SJSA1 (cell line): ENCODE data around the gene PRR22. TPM values are rescaled to one million over a fixed set of nuclear protein-coding genes. Genes with fewer than 3 reads are reported as not detected.
"Not testable (repeated sequence)": the region's sequence is repeated elsewhere in the genome, so short reads cannot be mapped to it uniquely, and the experiment has no call there.

Experiments
- DNase-seq, 2 experiments: peaks; one replicate each; pipeline ENCODE4 v3.0.0-alpha.2; 2015 to 2020; ENCODE audit warnings: low spot score in 2 of 2, low read depth in 1 of 2
- H3K27ac ChIP-seq: fragments of 250-450 bp; sonication (Bioruptor Pico); 2 replicates; pipeline ENCODE4 v1.5.1; 2020; ENCODE audit warnings: mild to moderate bottlenecking, moderate library complexity
- H3K27me3 ChIP-seq: fragments of 250-450 bp; sonication (Bioruptor Pico); replicated peaks from 2 replicates; pipeline ENCODE4 v1.5.1; 2020; ENCODE audit warnings: mild to moderate bottlenecking, moderate library complexity
- H3K36me3 ChIP-seq: fragments of 250-450 bp; sonication (Bioruptor Pico); 2 replicates; pipeline ENCODE4 v1.5.1; 2020; ENCODE audit warnings: mild to moderate bottlenecking
- H3K4me1 ChIP-seq: fragments of 250-450 bp; sonication (Bioruptor Pico); replicated peaks from 2 replicates; pipeline ENCODE4 v1.6.1; 2021; ENCODE audit warnings: mild to moderate bottlenecking
- H3K4me3 ChIP-seq: fragments of 250-450 bp; sonication (Bioruptor Pico); 2 replicates; pipeline ENCODE4 v1.5.1; 2020; ENCODE audit warnings: mild to moderate bottlenecking
- H3K9me3 ChIP-seq: fragments of 250-450 bp; sonication (Bioruptor Pico); replicated peaks from 2 replicates; pipeline ENCODE4 v1.5.1; 2020; ENCODE audit warnings: mild to moderate bottlenecking
- total RNA-seq: library from RNA; depleted of rRNA; stranded (reverse); fragments of >200 nt; shearing (Covaris generic); gene quantifications from 2 replicates; pipeline ENCODE4 v1.2.3, GENCODE V29; 2014

The PRR22 gene
- total RNA-seq, 1 experiment from 2014 or later = 0.76 TPM

DNA sequence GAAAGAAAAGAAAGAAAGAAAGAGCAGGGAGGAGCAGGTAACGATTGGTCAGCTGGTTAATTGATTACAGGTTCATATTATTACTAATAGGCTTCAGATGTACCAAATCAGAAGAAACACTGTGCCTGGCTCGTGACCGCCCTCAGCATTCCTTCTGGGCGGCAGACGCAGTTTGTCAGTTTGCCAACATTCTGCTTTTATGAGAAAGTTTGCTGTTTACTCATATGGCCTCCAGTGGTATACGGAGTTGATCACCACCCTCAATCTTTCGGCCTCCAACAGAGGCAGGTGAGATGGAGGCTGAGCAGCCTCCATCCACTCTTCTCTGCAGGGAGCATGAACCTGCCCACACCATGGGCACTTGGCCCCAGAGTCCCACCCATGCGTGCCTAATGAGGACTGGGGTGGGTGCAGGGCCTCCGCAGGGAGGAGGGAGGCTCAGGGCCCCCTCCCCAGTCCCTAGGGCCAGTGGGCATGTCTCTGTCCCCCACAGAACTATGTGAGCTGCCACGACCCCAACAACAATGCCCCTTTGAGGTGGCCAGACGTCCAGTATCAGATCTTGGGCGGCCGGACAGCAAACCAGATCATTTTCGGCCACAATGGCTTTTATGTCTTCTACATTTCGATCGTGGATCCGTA lies 8.8 kb downstream of the PRR22 start:
- Histone ChIP-seq H3K9me3 (no peaks in the 10 kb centered on the region), H3K27ac (no peak overlapping the region), H3K4me1 (no peaks in the 10 kb centered on the region), H3K4me3 (no peak overlapping the region), H3K36me3 (no peaks in the 10 kb centered on the region), H3K27me3 (no peaks in the 10 kb centered on the region)
- no peak for DNase-seq

DNA sequence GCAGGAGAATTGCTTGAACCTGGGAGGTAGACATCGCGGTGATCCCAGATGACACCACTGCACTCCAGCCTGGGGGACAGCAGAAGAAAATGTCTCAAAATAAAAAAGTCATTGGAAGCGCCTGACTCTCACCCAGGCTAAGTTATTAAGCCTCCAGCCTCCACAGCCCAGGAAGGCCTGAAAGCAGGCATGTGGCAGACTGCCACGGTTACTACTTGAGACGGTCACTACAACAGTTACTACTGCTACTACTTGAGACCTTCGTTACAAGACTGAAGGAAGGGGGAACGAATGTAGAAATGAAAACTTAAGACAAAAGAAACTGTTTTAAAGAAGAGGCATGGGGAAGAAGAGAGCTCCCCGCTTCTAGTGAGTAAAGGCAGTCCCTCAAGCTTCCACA lies 9.6 kb downstream of the PRR22 start:
- DNase-seq = no peak
- Histone ChIP-seq H3K9me3 (no peaks in the 10 kb centered on the region), H3K36me3 (no peaks in the 10 kb centered on the region), H3K4me3 (no peak overlapping the region), H3K27me3 (no peaks in the 10 kb centered on the region), H3K27ac (no peak overlapping the region), H3K4me1 (no peaks in the 10 kb centered on the region)

DNA sequence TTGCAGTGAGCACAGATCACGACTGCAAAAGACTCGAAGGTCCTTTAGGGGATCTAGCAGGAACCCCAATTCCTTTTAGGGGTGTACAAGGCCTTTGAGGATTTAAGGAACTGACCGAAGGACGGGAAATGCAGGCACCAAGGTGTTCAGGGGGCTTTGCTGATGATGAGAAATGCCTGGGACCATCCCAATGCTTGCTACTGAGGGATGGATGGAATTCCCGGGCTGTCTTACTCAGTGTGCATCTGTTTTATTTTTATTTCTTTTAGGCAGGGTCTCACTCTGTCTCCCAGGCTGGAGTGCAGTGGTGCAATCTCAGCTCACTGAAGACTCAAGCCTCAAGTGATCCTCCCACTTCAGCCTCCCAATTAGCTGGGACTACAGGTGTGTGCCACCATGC lies 11.3 kb downstream of the PRR22 start:
- Histone ChIP-seq H3K27me3 (no peaks in the 10 kb centered on the region), H3K9me3 (no peaks in the 10 kb centered on the region), H3K27ac (no peak overlapping the region), H3K36me3 (no peaks in the 10 kb centered on the region), H3K4me3 (no peak overlapping the region), H3K4me1 (no peaks in the 10 kb centered on the region)
- DNase-seq = no peak

DNA sequence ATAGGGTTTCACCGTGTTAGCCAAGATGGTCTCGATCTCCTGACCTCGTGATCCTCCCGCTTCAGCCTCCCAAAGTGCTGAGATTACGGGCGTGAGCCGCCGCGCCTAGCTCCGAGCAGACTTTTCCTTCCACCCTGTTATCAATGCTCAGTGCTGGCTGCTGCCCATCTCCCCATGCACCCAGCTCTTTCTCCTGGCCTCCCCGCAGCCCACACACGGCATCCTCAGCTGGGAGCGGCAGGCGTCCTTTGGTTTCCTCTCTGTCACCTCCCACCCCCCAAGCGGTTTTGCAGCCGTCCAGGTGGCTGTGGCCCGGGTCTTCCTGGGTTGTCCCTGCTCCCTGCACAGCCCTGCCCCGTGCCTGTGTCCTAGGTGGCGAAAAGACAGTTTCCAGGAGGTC lies 12.1 kb downstream of the PRR22 start:
- Histone ChIP-seq H3K4me1 (no peaks in the 10 kb centered on the region), H3K27ac (no peak overlapping the region), H3K36me3 (no peaks in the 10 kb centered on the region), H3K4me3 (no peak overlapping the region), H3K9me3 (no peaks in the 10 kb centered on the region), H3K27me3 (no peaks in the 10 kb centered on the region)
- DNase-seq = no peak

DNA sequence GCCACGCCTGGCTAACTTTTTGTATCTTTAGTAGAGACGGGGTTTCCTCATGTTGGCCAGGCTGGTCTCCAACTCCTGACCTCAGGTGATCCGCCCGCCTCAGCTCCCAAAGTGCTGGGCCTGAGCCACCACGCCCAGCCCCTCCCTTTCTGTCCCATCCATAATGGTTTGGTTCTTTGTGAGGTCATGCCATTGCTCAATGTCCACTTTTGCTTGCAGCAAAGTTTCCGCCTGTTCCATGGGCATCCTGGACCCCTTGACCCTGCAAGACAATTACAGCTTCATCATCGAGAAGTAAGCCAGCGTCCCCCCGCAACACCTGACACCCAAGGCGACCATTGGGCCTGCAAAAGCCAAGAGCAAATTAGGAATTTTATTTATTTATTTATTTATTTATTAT lies 16.6 kb downstream of the PRR22 start:
- Histone ChIP-seq H3K4me3 (no peak overlapping the region), H3K27me3 (no peaks in the 10 kb centered on the region)

DNA sequence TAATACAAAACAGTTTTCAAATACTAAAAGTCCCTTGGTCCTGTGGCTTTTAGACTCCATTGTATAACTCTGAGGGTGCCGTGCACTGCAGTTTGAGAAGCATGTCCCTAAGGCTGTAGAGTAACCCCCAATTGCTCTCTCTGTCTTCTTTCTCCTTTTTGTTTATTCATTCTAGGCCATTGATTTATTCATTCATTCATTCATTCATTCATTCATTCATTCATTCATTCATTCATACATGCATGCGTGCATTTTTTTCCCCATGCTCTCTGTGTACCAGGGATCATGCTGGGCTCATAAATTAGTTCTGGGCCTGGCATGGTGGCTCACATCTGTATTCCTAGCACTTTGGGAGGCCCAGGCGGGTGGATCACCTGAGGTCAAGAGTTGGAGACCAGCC lies 19.3 kb downstream of the PRR22 start:
- H3K36me3 ChIP-seq = no peaks in the 10 kb centered on the region
- no peaks in the 10 kb centered on the region for H3K9me3 ChIP-seq
- H3K4me3 ChIP-seq = no peak overlapping the region
- no peak overlapping the region for H3K27ac ChIP-seq
- no peak for DNase-seq
- H3K4me1 ChIP-seq = no peaks in the 10 kb centered on the region
- no peaks in the 10 kb centered on the region; the same call in 1 of the 2 replicates for H3K27me3 ChIP-seq

More for the DNA sequence above, 16.6 kb downstream of the PRR22 start:
- Histone ChIP-seq H3K27ac (no peak overlapping the region), H3K9me3 (no peaks in the 10 kb centered on the region), H3K36me3 (no peaks in the 10 kb centered on the region), H3K4me1 (no peaks in the 10 kb centered on the region)
- DNase-seq = no peak

DNA sequence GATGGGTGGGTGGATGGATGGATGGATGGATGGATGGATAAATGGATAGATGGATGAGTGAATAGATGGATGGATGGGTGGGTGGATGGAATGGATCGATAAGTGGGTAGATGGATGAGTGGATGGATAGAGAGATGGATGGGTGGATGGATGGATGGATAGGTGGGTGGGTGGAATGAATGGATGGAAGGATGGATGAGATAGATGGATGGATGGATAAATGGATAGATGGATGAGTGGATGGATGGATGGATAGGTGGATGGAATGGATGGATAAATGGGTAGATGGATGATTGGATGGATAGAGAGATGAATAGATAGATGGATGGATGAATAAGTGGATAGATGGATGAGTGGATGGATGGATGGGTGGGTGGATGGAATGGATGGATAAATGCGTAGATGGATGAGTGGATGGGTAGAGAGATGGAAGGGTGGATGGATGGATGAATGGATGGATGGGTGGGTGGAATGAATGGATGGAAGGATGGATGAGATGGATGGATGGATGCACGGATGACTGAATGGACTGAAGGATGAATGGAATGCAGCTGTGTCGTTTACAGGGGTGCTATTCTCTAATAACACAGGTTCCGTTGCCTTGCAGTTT lies 21.8 kb downstream of the PRR22 start:
- Histone ChIP-seq H3K9me3 (no peaks in the 10 kb centered on the region), H3K27ac (no peak overlapping the region), H3K4me1 (no peaks in the 10 kb centered on the region), H3K36me3 (no peaks in the 10 kb centered on the region), H3K27me3 (no peaks in the 10 kb centered on the region; the same call in 1 of the 2 replicates), H3K4me3 (no peak overlapping the region)
- no peak for DNase-seq

DNA sequence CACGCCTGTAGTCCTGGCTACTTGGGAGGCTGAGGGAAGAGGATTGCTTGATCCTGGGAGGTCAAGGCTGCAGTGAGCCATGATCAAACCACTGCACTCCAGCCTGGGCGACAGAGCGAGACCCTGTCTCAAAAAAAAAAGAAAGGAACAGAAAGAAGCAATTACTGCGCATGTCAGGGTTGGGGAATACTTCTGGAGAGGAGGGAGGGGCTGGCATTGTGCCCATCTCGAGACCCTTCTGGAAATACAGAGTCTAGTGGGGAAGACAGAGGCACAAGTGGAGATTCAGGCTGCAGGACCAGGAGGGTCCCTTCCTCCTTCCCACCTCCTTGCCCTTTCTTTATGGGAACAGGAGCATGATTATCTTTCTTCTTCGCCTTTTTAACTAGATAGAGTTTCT lies 30.8 kb downstream of the PRR22 start:
- Histone ChIP-seq H3K4me1 (no peaks in the 10 kb centered on the region), H3K36me3 (no peaks in the 10 kb centered on the region)
- no peak for DNase-seq

DNA sequence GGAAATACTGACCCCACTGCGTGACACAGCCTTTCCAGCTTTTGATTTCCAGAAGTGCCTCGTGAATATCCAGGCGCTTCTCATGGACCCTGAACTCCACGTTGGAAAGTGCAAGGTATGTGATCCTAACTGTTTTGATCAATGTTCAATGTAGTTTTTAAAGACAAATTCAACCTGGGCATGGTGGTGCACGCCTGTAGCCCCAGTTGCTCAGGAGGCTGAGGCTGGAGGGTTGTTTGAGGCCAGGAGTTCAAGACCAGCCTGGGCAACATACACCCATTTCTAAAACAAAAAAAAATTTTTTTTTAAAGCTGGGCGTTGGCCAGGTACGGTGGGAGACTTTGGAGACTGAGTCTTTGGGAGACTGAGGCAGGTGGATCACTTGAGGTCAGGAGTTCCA lies 32.8 kb downstream of the PRR22 start:
- no peak for DNase-seq
- Histone ChIP-seq H3K4me1 (no peaks in the 10 kb centered on the region), H3K27ac (no peak overlapping the region), H3K27me3 (peaks cover 4% of the 10 kb centered on the region; the same call in 1 of the 2 replicates), H3K9me3 (no peaks in the 10 kb centered on the region), H3K36me3 (no peaks in the 10 kb centered on the region), H3K4me3 (no peak overlapping the region)

More for the DNA sequence above, 30.8 kb downstream of the PRR22 start:
- Histone ChIP-seq H3K4me3 (no peak overlapping the region), H3K27ac (no peak overlapping the region), H3K9me3 (no peaks in the 10 kb centered on the region), H3K27me3 (no peaks in the 10 kb centered on the region)

DNA sequence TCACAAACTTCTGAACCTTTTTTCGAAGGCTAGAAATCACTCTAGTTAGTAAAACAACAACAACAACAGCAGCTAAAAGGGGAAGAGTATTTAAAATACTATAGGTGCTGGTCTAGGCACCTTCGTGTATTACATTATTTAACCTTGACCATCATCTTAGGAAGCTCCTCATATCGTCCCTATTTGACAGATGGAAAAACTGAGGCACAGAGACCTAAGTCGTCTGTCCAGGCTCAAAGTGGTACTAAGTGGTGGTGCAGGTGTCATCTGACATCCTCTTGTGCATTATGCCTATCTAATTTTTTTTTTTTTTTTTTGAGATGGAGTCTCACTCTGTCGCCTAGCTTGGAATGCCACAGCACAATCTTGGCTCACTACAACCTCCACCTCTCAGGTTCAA lies 35.0 kb downstream of the PRR22 start:
- H3K27ac ChIP-seq = no peak overlapping the region
- H3K4me1 ChIP-seq = no peaks in the 10 kb centered on the region
- DNase-seq = no peak
- H3K27me3 ChIP-seq = peaks cover 12% of the 10 kb centered on the region
- H3K4me3 ChIP-seq = no peak overlapping the region
- no peaks in the 10 kb centered on the region for H3K36me3 ChIP-seq
- H3K9me3 ChIP-seq = no peaks in the 10 kb centered on the region

DNA sequence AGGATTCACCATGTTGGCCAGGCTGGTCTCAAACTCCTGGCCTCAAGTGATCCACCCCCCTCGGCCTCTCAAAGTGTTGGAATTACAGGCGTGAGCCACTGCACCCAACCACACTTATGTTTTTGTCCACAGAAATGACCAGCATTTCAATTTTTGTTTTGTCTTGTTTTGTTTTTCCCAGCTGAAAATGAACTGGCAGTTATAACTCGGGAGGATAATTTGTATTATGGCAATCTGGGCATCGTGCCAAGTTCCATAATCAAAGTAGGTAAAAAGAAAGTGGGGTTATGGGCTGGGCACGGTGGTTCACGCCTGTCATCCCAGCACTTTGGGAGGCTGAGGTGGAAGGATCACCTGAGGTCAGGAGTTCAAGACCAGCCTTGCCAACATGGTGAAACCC lies 35.6 kb downstream of the PRR22 start:
- not testable (repeated sequence) for H3K27ac ChIP-seq, DNase-seq, H3K4me3 ChIP-seq, H3K9me3 ChIP-seq, H3K4me1 ChIP-seq, H3K36me3 ChIP-seq
- H3K27me3 ChIP-seq = peaks cover 12% of the 10 kb centered on the region

DNA sequence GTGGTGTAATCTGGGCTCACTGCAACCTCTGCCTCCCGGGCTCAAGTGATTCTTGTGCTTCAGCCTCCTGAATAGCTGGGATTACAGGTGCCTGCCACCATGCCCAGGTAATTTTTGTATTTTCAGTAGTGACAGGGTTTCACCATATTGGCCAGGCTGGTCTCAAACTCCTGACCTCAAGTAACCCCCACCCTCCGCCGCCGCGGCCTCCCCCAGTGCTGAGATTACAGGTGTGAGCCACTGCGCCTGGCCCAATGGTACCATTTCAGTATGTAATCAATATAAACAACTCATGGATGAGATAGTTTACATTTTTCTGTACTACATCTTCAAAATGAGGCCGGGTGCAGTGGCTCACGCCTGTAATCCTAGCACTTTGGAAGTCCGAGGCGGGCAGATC lies 39.5 kb downstream of the PRR22 start:
- not testable (repeated sequence) for DNase-seq, H3K36me3 ChIP-seq, H3K4me1 ChIP-seq, H3K27ac ChIP-seq, H3K4me3 ChIP-seq, H3K9me3 ChIP-seq
- peaks cover 12% of the 10 kb centered on the region for H3K27me3 ChIP-seq

DNA sequence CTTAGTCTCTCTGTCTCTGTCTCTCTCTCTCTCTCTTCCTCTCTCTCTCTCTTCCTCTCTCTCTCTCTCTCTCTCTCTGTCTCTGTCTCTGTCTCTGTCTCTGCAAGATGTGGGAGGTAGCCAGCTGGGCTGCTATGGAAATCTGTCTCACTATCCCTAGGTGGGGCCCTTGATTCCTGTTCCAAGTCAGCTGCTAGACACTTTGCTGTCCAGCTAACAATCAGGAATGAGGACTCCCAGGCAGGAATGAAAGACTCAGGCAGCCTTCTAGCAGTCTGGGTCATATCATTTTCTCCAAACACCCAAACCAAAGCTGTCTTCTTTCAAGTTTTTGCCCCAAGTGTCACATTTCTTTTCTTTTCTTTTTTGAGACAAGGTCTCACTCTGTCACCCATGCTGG lies 40.9 kb downstream of the PRR22 start:
- Histone ChIP-seq H3K4me1 (no peaks in the 10 kb centered on the region), H3K36me3 (no peaks in the 10 kb centered on the region), H3K4me3 (no peak overlapping the region), H3K27me3 (peaks cover 12% of the 10 kb centered on the region), H3K9me3 (no peaks in the 10 kb centered on the region), H3K27ac (no peak overlapping the region)
- no peak for DNase-seq

DNA sequence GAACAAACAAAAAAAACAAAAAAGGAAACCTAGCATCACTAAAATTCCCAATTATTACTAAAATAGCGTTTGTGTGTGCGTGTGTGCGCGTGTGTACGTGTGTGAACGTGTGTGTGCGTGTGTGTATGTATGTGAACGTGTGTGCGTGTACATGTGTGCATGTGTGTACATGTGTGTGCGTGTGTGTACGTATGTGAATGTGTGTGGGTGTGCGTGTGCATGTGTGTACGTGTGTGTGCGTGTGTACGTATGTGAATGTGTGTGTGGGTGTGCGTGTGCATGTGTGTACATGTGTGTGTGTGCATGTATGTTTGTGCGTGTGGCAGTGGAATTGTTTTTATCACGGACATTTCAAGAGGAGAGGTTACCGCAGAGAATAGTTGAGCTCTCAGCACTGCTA lies 42.5 kb downstream of the PRR22 start:
- Histone ChIP-seq H3K27ac (no peak overlapping the region), H3K27me3 (peaks cover 9% of the 10 kb centered on the region; the same call in 1 of the 2 replicates), H3K4me3 (no peak overlapping the region), H3K4me1 (no peaks in the 10 kb centered on the region), H3K36me3 (no peaks in the 10 kb centered on the region), H3K9me3 (no peaks in the 10 kb centered on the region)
- DNase-seq = no peak

DNA sequence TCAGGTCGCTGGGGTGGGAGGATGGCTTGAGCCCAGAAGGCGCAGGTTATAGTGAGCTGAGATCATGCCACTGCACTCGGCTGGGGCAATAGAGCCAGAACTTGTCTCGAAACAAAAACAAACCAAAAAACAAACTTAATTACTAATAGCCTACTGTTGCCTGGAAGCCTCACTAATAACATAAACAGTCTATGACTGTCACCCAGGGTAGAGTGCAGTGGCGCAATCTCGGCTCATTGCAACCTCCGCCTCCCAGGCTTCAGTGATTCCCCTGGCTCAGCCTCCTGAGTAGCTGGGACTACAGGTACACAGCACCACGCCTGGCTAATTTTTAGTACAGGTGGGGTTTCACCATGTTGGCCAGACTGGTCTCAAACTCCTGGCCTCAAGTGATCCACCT lies 46.1 kb downstream of the PRR22 start:
- no peak for DNase-seq
- Histone ChIP-seq H3K36me3 (no peaks in the 10 kb centered on the region), H3K27me3 (no peaks in the 10 kb centered on the region), H3K4me1 (no peaks in the 10 kb centered on the region), H3K4me3 (no peak overlapping the region), H3K9me3 (no peaks in the 10 kb centered on the region), H3K27ac (no peak overlapping the region)
